GM12891 (cell line): ENCODE data around the gene PXN.
"Not testable (repeated sequence)": the region's sequence is repeated elsewhere in the genome, so short reads cannot be mapped to it uniquely, and the experiment has no call there.

Experiments
- POLR2A ChIP-seq: IDR thresholded peaks from 2 replicates; pipeline ENCODE4 v1.6.1; 2011; ENCODE audit warnings: low read depth, low read length, control low read depth
- POLR2AphosphoS5 ChIP-seq: IDR thresholded peaks from 2 replicates; pipeline ENCODE4 v1.6.1; 2011; ENCODE audit warnings: low read depth, low read length, control low read depth
- SPI1 ChIP-seq: IDR thresholded peaks from 2 replicates; pipeline ENCODE4 v1.6.1; 2011; ENCODE audit warnings: low read depth, low read length, control low read depth
- TAF1 ChIP-seq: IDR thresholded peaks from 2 replicates; pipeline ENCODE4 v1.6.1; 2011; ENCODE audit warnings: low read depth, low read length, control low read depth

DNA sequence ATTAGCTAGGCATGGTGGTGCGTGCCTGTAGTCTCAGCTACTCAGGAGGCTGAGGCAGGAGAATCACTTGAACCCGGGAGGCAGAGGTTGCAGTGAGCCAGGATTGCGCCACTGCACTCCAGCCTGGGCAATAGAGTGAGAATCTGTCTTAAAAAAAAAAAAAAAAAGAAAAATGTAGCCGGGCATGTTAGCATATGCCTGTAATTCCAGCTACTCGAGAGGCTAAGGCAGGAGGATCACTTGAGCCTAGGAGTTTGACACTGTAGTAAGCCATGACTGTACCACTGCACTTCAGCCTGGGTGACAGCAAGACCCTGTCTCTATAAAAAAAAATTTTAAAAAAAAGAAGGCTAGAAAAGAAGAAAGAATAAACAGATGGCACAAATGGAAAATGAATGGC, 18.8 kb downstream of the PXN start:
- not testable (repeated sequence) for TF ChIP-seq POLR2A, SPI1, POLR2AphosphoS5, TAF1
